H1 (cell line): ENCODE data around the gene UCN. TPM values are rescaled to one million over a fixed set of nuclear protein-coding genes. Genes with fewer than 3 reads are reported as not detected.

Experiments used
- CTCF ChIA-PET: fragments of 300-600 bp; sonication (Branson Sonifier 250); formaldehyde crosslinking; loops from one replicate; lab custom pipeline; 2021; ENCODE audit not compliant: partially characterized antibody; lab: Charles Lee
- POLR2A ChIA-PET: fragments of 300-600 bp; sonication (Branson Sonifier 250); formaldehyde crosslinking; loops from one replicate; lab custom pipeline; 2021; ENCODE audit warnings: inconsistent platforms; ENCODE audit not compliant: partially characterized antibody; lab: Charles Lee
- DNase-seq, 2 experiments: peaks; one replicate each; pipeline versions ENCODE4 v3.0.0 to v3.0.0-alpha.2; 2010 to 2022; ENCODE audit warnings: low spot score in 2 of 2, low read depth in 1 of 2, mixed read lengths in 1 of 2
- FAIRE-seq: peaks from 2 replicates; lab custom pipeline; 2011; peaks lifted over from hg19 to GRCh38; lab: Jason Lieb, UNC
- H2AFZ ChIP-seq: 2 replicates; pipeline ENCODE4 v1.8.1; 2012; ENCODE audit warnings: low read length, inconsistent platforms
- H2AK5ac ChIP-seq: 2 replicates; pipeline ENCODE4 v1.6.1; 2013; ENCODE audit warnings: low read depth, low read length
- H2BK120ac ChIP-seq: replicated peaks from 2 replicates; pipeline ENCODE3; 2013; ENCODE audit warnings: low read depth, low read length, inconsistent platforms
- H2BK12ac ChIP-seq: 2 replicates; pipeline ENCODE4 v1.6.1; 2013; ENCODE audit warnings: low read depth, low read length
- H2BK15ac ChIP-seq: 2 replicates; pipeline ENCODE4 v1.6.1; 2013; ENCODE audit warnings: low read length
- H2BK20ac ChIP-seq: 2 replicates; pipeline ENCODE4 v1.6.1; 2013; ENCODE audit warnings: low read length
- H2BK5ac ChIP-seq: 2 replicates; pipeline ENCODE4 v1.6.1; 2013; ENCODE audit warnings: low read depth, low read length
- H3K14ac ChIP-seq: 2 replicates; pipeline ENCODE4 v1.6.1; 2013; ENCODE audit warnings: inconsistent platforms; ENCODE audit not compliant: insufficient read length
- H3K18ac ChIP-seq: 2 replicates; pipeline ENCODE4 v1.6.1; 2013; ENCODE audit warnings: low read length; ENCODE audit errors: extremely low read depth
- H3K23ac ChIP-seq: 2 replicates; pipeline ENCODE4 v1.6.1; 2013; ENCODE audit warnings: inconsistent platforms; ENCODE audit not compliant: insufficient read length
- H3K23me2 ChIP-seq: 2 replicates; pipeline ENCODE4 v1.6.1; 2013; ENCODE audit warnings: low read depth, low read length
- H3K27ac ChIP-seq: 2 replicates; pipeline ENCODE4 v1.6.1; 2011; ENCODE audit warnings: low read depth, low read length, inconsistent platforms
- H3K27me3 ChIP-seq, 4 experiments: replicated peaks in 1 of 4; 1 replicate in 1 of 4; 2 replicates in 3 of 4; pipeline versions ENCODE4 v1.6.1 to v1.8.1; 2011 to 2013; ENCODE audit warnings: low read length in 3 of 4, mild to moderate bottlenecking in 3 of 4, inconsistent platforms in 2 of 4, mixed read lengths in 2 of 4, moderate library complexity in 1 of 4; ENCODE audit not compliant: control insufficient read depth in 3 of 4, insufficient read depth in 3 of 4; ENCODE audit errors: extremely low read depth in 1 of 4
- H3K36me3 ChIP-seq, 4 experiments: 2 replicates each; pipeline versions ENCODE4 v1.6.1 to v1.8.1; 2011 to 2013; ENCODE audit warnings: mild to moderate bottlenecking in 4 of 4, low read length in 3 of 4, moderate library complexity in 2 of 4, control low read depth in 1 of 4, inconsistent platforms in 1 of 4; ENCODE audit not compliant: insufficient read depth in 4 of 4, control insufficient read depth in 2 of 4
- H3K4ac ChIP-seq: replicated peaks from 2 replicates; pipeline ENCODE3; 2013; ENCODE audit warnings: low read length, low read depth, mixed read lengths, inconsistent platforms; ENCODE audit not compliant: insufficient read length
- H3K4me1 ChIP-seq, 4 experiments: replicated peaks in 1 of 4; 1 replicate in 1 of 4; 2 replicates in 3 of 4; pipeline versions ENCODE4 v1.6.1 to v1.8.1; 2011 to 2013; ENCODE audit warnings: low read length in 3 of 4, inconsistent platforms in 2 of 4, mixed read lengths in 1 of 4; ENCODE audit not compliant: insufficient read depth in 4 of 4, control insufficient read depth in 3 of 4
- H3K4me2 ChIP-seq, 2 experiments: 2 replicates each; pipeline versions ENCODE4 v1.6.1 to v1.8.1; 2011 to 2013; ENCODE audit warnings: low read depth in 2 of 2, low read length in 2 of 2, control low read depth in 1 of 2, inconsistent platforms in 1 of 2, mild to moderate bottlenecking in 1 of 2; ENCODE audit not compliant: insufficient read depth in 1 of 2
- H3K4me3 ChIP-seq, 4 experiments: fragments of 200-600, 300-600 bp in 1 of 4; sonication (generic), shearing (Covaris generic), sonication (Bioruptor Twin) in 1 of 4; 2 replicates each; pipeline versions ENCODE4 v1.5.1 to v1.8.1; 2011 to 2016; ENCODE audit warnings: low read length in 4 of 4, low read depth in 3 of 4, control low read depth in 2 of 4, inconsistent platforms in 2 of 4, mild to moderate bottlenecking in 2 of 4, mixed read lengths in 1 of 4, moderate library complexity in 1 of 4; ENCODE audit not compliant: insufficient read depth in 2 of 4; ENCODE audit errors: extremely low read depth in 1 of 4
- H3K56ac ChIP-seq: replicated peaks from 2 replicates; pipeline ENCODE3; 2013; ENCODE audit warnings: low read depth, mild to moderate bottlenecking, mixed read lengths, low read length, inconsistent platforms; ENCODE audit not compliant: insufficient read length
- H3K79me1 ChIP-seq: 2 replicates; pipeline ENCODE4 v1.6.1; 2013; ENCODE audit warnings: low read depth, low read length, control low read depth
- H3K79me2 ChIP-seq, 2 experiments: 2 replicates each; pipeline versions ENCODE4 v1.6.1 to v1.8.1; 2012 to 2013; ENCODE audit warnings: low read length in 2 of 2, mild to moderate bottlenecking in 2 of 2, inconsistent platforms in 1 of 2; ENCODE audit not compliant: insufficient read depth in 2 of 2, control insufficient read depth in 1 of 2
- H3K9ac ChIP-seq, 4 experiments: replicated peaks in 1 of 4; 1 replicate in 1 of 4; 2 replicates in 3 of 4; pipeline versions ENCODE4 v1.6.1 to v1.8.1; 2011 to 2013; ENCODE audit warnings: low read depth in 3 of 4, low read length in 3 of 4, control low read depth in 2 of 4, mild to moderate bottlenecking in 2 of 4, moderate library complexity in 2 of 4, inconsistent platforms in 1 of 4; ENCODE audit errors: extremely low read depth in 1 of 4
- H3K9me3 ChIP-seq, 2 experiments: 2 replicates each; pipeline versions ENCODE4 v1.6.1 to v1.8.1; 2012 to 2013; ENCODE audit warnings: mild to moderate bottlenecking in 2 of 2, moderate library complexity in 2 of 2, control low read depth in 1 of 2, inconsistent platforms in 1 of 2, low read depth in 1 of 2, low read length in 1 of 2, mixed read lengths in 1 of 2; ENCODE audit not compliant: insufficient read depth in 2 of 2
- H4K20me1 ChIP-seq, 2 experiments: replicated peaks in 1 of 2; 2 replicates each; pipeline versions ENCODE3 to v1.8.1; 2011 to 2013; ENCODE audit warnings: inconsistent platforms in 2 of 2, low read length in 2 of 2, mild to moderate bottlenecking in 1 of 2; ENCODE audit not compliant: insufficient read depth in 2 of 2, control insufficient read depth in 1 of 2
- H4K5ac ChIP-seq: 2 replicates; pipeline ENCODE4 v1.6.1; 2013; ENCODE audit warnings: low read length, low read depth, mixed read lengths, inconsistent platforms; ENCODE audit not compliant: insufficient read length
- H4K8ac ChIP-seq: 2 replicates; pipeline ENCODE4 v1.8.0; 2013; ENCODE audit warnings: mild to moderate bottlenecking, moderate library complexity, low read length, inconsistent platforms; ENCODE audit not compliant: insufficient read depth; ENCODE audit errors: extremely low read depth
- H4K91ac ChIP-seq: replicated peaks from 2 replicates; pipeline ENCODE3; 2013; ENCODE audit warnings: low read length, mixed read lengths, inconsistent platforms; ENCODE audit not compliant: insufficient read length
- E2F6 ChIP-seq: IDR thresholded peaks from 2 replicates; pipeline ENCODE4 v1.6.1; 2012; ENCODE audit warnings: inconsistent platforms
- EZH2 ChIP-seq: fragments of 200-600 bp; sonication (generic); IDR thresholded peaks from 2 replicates; pipeline ENCODE4 v1.7.1; 2012; ENCODE audit warnings: low read depth, mild to moderate bottlenecking, moderate library complexity, low read length, inconsistent platforms; ENCODE audit not compliant: severe bottlenecking
- KDM4A ChIP-seq: IDR thresholded peaks from one replicate; pipeline ENCODE4 v1.7.1; 2012; ENCODE audit warnings: low read depth, mild to moderate bottlenecking, moderate library complexity, low read length, inconsistent platforms; ENCODE audit not compliant: severe bottlenecking
- MAX ChIP-seq: IDR thresholded peaks from 2 replicates; pipeline ENCODE4 v1.6.1; 2012; ENCODE audit warnings: inconsistent platforms
- RNF2 ChIP-seq: fragments of 200-900, 300-1000 bp; sonication (generic); IDR thresholded peaks from 2 replicates; pipeline ENCODE4 v1.7.1; 2016; ENCODE audit warnings: borderline replicate concordance, low read depth, mild to moderate bottlenecking, antibody characterized with exemption, low read length; ENCODE audit not compliant: poor library complexity, severe bottlenecking; ENCODE audit errors: missing control alignments
- SP2 ChIP-seq: IDR thresholded peaks from 2 replicates; pipeline ENCODE4 v1.6.1; 2012; ENCODE audit warnings: mild to moderate bottlenecking, low read length, inconsistent platforms
- SUZ12 ChIP-seq: fragments of 200-600 bp; sonication (generic); IDR thresholded peaks from 2 replicates; pipeline ENCODE4 v1.6.1; 2012; ENCODE audit warnings: mild to moderate bottlenecking, inconsistent platforms, low read length, moderate library complexity, mixed read lengths
- USF2 ChIP-seq: IDR thresholded peaks from 2 replicates; pipeline ENCODE4 v1.6.1; 2011; ENCODE audit warnings: low read length, improper control_type of control experiment
- WGBS, 2 experiments: shearing (Covaris generic) in 1 of 2; methylation state at CpG; one replicate each; pipeline versions ENCODE4 v1.1.6 to v1.1.7; 2013 to 2015; ENCODE audit warnings: low lambda C conversion rate in 2 of 2, mixed read lengths in 2 of 2, inconsistent platforms in 1 of 2, low coverage in 1 of 2, missing lambda C conversion rate in 1 of 2; ENCODE audit not compliant: insufficient replicate concordance in 2 of 2, insufficient coverage in 1 of 2, insufficient read length in 1 of 2; ENCODE audit errors: extremely low coverage in 1 of 2, missing lambda C conversion rate in 1 of 2; 5-methylcytosine and 5-hydroxymethylcytosine counted together
- polyA plus RNA-seq, 7 experiments: library from polyadenylated mRNA; depleted of rRNA in 3 of 7; stranded (reverse) in 5 of 7; unstranded in 2 of 7; fragments of >200 nt in 5 of 7; fragments of 200-250 nt in 2 of 7; gene quantifications; 1 replicate in 5 of 7; 2 replicates in 1 of 7; 4 replicates in 1 of 7; pipeline versions ENCODE4 v1.2.1 to v1.2.3, GENCODE V29; 2011 to 2013; ENCODE audit warnings: missing spikeins in 2 of 7, mixed read lengths in 2 of 7
- total RNA-seq: library from RNA; stranded (reverse); fragmentation: NEBNext Ultra II Directional; extraction: Animal tissue kit (Norgen Biotek cat#: 25700); gene quantifications from 2 replicates; pipeline ENCODE4 v1.2.1, GENCODE V29; 2021

UCN gene
- total and polyA plus RNA-seq, 2 of the 8 experiments (the other 6 are each of a cell fraction or from before 2014, with no cell fraction given): 0.35 TPM; not detected in 1

- Histone ChIP-seq H3K27ac (no peak overlapping the region), H4K20me1 (peaks cover 4 to 11% of the 10 kb centered on the region in 2 experiments), H2AK5ac (no peak overlapping the region), H3K23me2 (peaks cover 10% of the 10 kb centered on the region; the same call in 1 of the 2 replicates), H3K9me3 (no peaks in the 10 kb centered on the region; a peak in 1 of 4 replicates), H3K23ac (no peak overlapping the region), H3K4me1 (peaks cover 0 to 28% (median 14%) of the 10 kb centered on the region in 4 experiments; a peak in 5 of 7 replicates), H3K56ac (peak overlapping the region; percentile 69), H3K18ac (peak overlapping the region; percentile 48), H3K14ac (no peak overlapping the region), H2BK5ac (no peak overlapping the region), H4K91ac (peak overlapping the region; percentile 54), H3K79me1 (no peaks in the 10 kb centered on the region), H2BK20ac (no peak overlapping the region), H2BK12ac (peak overlapping the region; percentile 29; the same call in 1 of the 2 replicates), H3K4me2 (peak overlapping the region; percentile 63 to 69), H3K79me2 (no peaks in the 10 kb centered on the region), H3K36me3 (peaks cover 0 to 4% (median 0%) of the 10 kb centered on the region in 4 experiments; a peak in 1 of 8 replicates), H2BK120ac (no peak overlapping the region), H3K4ac (no peak overlapping the region), H3K27me3 (peaks cover 29 to 41% (median 39%) of the 10 kb centered on the region in 4 experiments), H4K5ac (no peak overlapping the region), H4K8ac (peak overlapping the region; percentile 82), H2BK15ac (no peak overlapping the region; the same call in 1 of the 2 replicates), H3K4me3 (peak overlapping the region in 3 of 4 experiments; percentile 26 to 51 (median 34); a peak in 5 of 8 replicates), H2AFZ (no peak overlapping the region), H3K9ac (no peak overlapping the region; a peak in 1 of 7 replicates)
- 11% methylated on average over 28 of the region's 51 CpGs; no CpG with 5 or more reads in 1 of the 2 experiments for WGBS, 2 experiments
- ChIA-PET CTCF (interaction anchor here (1.3 to 12.3 kb wide), 5 partner anchors 14 to 226 kb away, joined by 3 to 413 read pairs (median 6); partner anchors contain the start of genes DNAJC5G, MPV17 and TRIM54), POLR2A (interaction anchor here (1.0 to 8.8 kb wide), 5 partner anchors 14 to 63 kb away, joined by 3 to 105 read pairs (median 8); partner anchors contain the start of genes GTF3C2 and MPV17)
- no peak for FAIRE-seq
- TF ChIP-seq SP2: no peak
- TF ChIP-seq E2F6: peak; percentile 88
- peak; percentile 62 for TF ChIP-seq RNF2
- peak; percentile 62 for TF ChIP-seq EZH2
- TF ChIP-seq MAX: peak; percentile 94
- no peak for TF ChIP-seq USF2
- TF ChIP-seq SUZ12: peak; percentile 63; the same call in 1 of the 2 replicates
- TF ChIP-seq KDM4A: peak; percentile 71
- DNase-seq: peak in 1 of 2 experiments; percentile 75
Observed at GRCh38 chr2:27306573-27307286, 1.5 kb downstream of the UCN start.
